Measurements from ENCODE around the gene RAB14. TPM values are rescaled to one million over a fixed set of nuclear protein-coding genes. Genes with fewer than 3 reads are reported as not detected.

Gene RAB14
- total RNA-seq, 1 donor from 2014 or later: 104 TPM

DNA sequence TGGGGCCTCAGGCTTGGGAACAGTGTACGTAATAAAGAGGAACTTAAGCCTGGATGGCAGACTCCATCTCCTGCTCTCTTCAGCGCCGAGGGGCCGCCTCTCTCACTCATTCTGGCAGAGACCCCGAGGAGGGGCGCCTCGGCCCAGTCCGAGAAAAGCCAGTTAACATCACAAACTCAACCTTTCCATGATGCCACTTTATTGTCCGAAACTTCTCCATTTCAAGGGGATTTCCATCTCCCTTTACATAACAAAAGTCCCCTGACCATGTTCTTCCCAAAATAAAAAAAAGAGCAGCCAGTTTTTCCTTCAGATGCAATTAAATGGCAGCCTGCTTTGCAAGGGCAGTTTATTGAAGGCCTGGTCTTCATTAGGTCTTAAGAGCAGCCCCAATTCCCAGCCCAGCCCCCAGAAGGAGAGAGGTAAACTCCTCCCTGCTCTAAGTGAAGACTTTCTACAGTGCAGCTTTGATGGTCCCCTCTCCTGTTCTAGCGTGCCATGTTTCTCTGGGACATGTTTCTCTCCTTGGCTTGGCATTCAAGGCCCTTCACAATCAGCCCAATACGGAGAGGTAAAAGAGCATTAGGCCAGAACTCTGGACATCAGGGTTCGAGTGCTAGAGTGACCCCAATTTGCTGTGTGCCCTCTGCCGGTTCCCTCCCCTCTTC lies 19.5 kb upstream of the RAB14 start:
- Histone ChIP-seq H3K4me3 (no peak overlapping the region), H3K9me3 (no peaks in the 10 kb centered on the region), H3K27ac (no peak overlapping the region), H3K4me1 (peaks cover 5% of the 10 kb centered on the region), H3K27me3 (no peaks in the 10 kb centered on the region), H3K36me3 (no peaks in the 10 kb centered on the region)
- intact Hi-C loops (cut with DNase I): no loop called here
- TF ChIP-seq, protein P1, sequence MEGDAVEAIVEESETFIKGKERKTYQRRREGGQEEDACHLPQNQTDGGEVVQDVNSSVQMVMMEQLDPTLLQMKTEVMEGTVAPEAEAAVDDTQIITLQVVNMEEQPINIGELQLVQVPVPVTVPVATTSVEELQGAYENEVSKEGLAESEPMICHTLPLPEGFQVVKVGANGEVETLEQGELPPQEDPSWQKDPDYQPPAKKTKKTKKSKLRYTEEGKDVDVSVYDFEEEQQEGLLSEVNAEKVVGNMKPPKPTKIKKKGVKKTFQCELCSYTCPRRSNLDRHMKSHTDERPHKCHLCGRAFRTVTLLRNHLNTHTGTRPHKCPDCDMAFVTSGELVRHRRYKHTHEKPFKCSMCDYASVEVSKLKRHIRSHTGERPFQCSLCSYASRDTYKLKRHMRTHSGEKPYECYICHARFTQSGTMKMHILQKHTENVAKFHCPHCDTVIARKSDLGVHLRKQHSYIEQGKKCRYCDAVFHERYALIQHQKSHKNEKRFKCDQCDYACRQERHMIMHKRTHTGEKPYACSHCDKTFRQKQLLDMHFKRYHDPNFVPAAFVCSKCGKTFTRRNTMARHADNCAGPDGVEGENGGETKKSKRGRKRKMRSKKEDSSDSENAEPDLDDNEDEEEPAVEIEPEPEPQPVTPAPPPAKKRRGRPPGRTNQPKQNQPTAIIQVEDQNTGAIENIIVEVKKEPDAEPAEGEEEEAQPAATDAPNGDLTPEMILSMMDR (IDR thresholded peaks at IDR 0.05): no peak
- ATAC-seq (peak; percentile 50), DNase-seq (no peak)

GRCh38 chr9:121219530-121219929 lies 17.9 kb upstream of the RAB14 start:
- no peak overlapping the region for H3K27ac ChIP-seq
- H3K4me1 ChIP-seq: peaks cover 5% of the 10 kb centered on the region
- no peaks in the 10 kb centered on the region for H3K36me3 ChIP-seq
- no peaks in the 10 kb centered on the region for H3K27me3 ChIP-seq
- no peak overlapping the region for H3K4me3 ChIP-seq
- intact Hi-C loops (cut with DNase I): no loop called here
- ATAC-seq (no peak), DNase-seq (no peak)
- no peaks in the 10 kb centered on the region for H3K9me3 ChIP-seq
- TF ChIP-seq, protein P1 (IDR thresholded peaks at IDR 0.05): no peak

DNA sequence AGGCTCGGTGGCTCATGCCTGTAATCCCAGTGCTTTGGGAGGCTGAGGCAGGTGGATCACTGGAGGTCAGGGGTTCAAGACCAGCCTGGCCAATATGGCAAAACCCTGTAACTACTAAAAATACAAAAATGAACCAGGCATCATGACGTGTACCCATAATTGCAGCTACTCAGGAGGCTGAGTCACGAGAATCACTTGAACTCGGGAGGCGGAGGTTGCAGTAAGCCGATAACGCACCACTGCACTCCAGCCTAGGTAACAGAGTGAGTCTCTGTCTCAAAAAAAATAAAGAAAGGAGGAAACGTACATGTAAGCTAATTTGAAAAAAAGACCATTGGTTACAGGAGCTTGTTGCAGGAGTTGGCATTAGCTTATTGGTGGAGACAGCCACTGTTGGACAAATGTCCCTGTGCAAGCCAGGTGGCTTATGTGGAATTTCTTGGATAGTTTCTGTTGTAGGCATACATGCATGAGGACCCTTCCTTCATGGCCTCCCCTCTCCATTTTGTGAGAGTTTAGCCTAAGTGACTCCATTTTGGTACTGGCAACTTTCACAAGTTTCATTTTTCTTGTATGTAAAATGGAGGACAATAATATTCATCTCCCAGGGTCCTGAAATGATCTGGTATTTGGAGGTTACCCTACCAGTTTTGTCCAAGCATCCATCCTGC lies 16.8 kb upstream of the RAB14 start:
- intact Hi-C loops (cut with DNase I): no loop called here
- Histone ChIP-seq H3K9me3 (no peaks in the 10 kb centered on the region), H3K27ac (no peak overlapping the region), H3K36me3 (no peaks in the 10 kb centered on the region), H3K4me3 (no peak overlapping the region), H3K4me1 (peaks cover 5% of the 10 kb centered on the region), H3K27me3 (no peaks in the 10 kb centered on the region)
- TF ChIP-seq, protein P1 (IDR thresholded peaks at IDR 0.05): no peak
- DNase-seq (no peak), ATAC-seq (no peak)

DNA sequence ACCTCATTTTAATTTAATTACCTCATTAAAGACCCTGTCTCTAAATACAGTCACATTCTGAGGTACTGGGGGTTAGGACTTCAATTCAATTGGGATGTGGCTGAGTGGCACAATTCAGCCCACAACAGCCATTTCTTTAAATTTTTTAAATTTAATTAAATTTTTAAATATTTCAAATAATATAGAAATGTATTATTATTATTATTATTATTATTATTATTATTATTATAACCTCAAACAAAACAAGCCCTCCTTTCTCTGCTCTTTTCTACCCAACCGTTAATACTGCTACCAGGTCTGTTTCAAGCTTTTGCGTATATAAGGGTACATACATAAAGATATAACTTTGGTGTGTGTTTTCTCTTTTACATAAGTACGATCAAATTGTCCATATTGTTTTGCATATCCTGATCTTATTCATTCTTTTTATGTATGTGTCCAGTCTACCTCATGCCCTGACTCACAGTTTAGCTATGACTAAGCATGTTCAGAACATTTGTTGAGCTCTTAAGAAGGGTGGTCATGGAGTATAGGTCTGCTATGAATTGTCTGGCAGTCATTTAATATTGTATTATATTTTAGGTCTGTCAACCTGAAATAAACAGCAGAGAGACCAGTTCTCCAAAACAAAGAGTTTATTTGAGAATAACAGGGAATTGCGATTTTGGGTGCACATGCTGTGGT lies 16.1 kb upstream of the RAB14 start:
- Histone ChIP-seq H3K4me1 (peaks cover 8% of the 10 kb centered on the region), H3K27me3 (no peaks in the 10 kb centered on the region), H3K9me3 (no peaks in the 10 kb centered on the region), H3K27ac (no peak overlapping the region), H3K4me3 (no peak overlapping the region), H3K36me3 (no peaks in the 10 kb centered on the region)
- intact Hi-C loops (cut with DNase I): no loop called here
- TF ChIP-seq, protein P1 (IDR thresholded peaks at IDR 0.05): no peak
- DNase-seq: no peak
- no peak for ATAC-seq

DNA sequence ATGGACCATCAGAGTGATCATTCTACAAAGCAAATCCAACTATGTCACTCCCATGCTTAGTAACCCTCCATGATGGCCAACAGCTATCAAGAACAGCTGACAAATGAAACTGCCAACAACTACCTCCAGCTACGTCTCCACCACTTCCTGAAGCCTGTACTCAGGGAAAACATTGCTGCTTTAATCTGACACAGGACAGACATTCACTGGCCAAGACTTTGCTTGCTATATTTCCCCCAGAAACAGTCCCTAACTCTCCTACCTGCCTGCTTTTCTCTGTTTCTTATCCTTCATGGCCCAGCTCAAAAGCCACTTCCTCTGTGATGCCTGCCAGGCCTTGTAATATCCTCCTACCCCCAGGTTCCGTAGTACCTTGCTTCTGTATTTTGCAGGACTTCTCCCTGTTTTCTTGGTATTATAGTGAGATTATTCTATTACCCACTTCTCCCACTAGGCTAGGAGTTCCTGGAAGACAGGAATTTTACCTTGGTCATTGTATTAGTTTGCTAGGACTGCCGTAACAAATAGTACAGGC lies 14.7 kb upstream of the RAB14 start:
- H3K36me3 ChIP-seq: no peaks in the 10 kb centered on the region
- intact Hi-C loops (cut with DNase I): no loop called here
- TF ChIP-seq, protein P1 (IDR thresholded peaks at IDR 0.05): no peak
- no peak overlapping the region for H3K27ac ChIP-seq
- H3K27me3 ChIP-seq: no peaks in the 10 kb centered on the region
- H3K9me3 ChIP-seq: no peaks in the 10 kb centered on the region
- H3K4me1 ChIP-seq: peaks cover 3% of the 10 kb centered on the region
- H3K4me3 ChIP-seq: no peak overlapping the region
- no peak for DNase-seq
- ATAC-seq: no peak
